Measurements from ENCODE around the gene TLR8. TPM values are rescaled to one million over a fixed set of nuclear protein-coding genes. Genes with fewer than 3 reads are reported as not detected.
A peak's percentile ranks its signal among the peaks of the same experiment; 100 is the strongest.

Gene TLR8
- total RNA-seq, 4 donors from 2014 or later, result 0.42 to 0.97 (median 0.62) TPM

DNA sequence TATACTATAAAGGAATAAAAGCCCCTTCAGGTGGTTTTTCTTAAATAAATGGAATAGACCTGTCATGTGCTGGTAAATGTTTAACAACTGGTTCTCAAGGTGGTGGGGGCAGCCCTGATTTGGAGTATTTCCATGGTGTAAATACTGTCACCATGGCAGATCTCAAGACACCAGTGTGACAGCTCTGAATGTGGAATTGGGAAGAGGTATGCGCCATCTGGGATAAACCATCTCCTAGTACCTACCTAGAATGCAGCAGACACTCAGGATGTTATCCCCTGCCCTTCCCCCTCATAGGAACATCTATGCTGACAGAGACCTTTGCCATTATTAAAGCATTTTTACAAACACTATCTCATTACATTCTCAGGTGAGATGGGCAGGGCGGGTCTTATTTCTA, 42.1 kb downstream of the TLR8 start:
- Histone ChIP-seq H3K36me3 (no peaks in the 10 kb centered on the region), H3K4me1 (peaks cover 0 to 3% of the 10 kb centered on the region in 2 donors), H3K4me3 (no peak overlapping the region), H3K27ac (no peak overlapping the region), H3K9me3 (no peaks in the 10 kb centered on the region), H3K27me3 (no peaks in the 10 kb centered on the region)
- intact Hi-C loops (cut with DNase I; ENCODE audit: low total_unique reads), result loop anchor here (5.0 kb wide), 1 partner anchor 524 kb away; no protein-coding TSS in a partner anchor
- TF ChIP-seq, protein P1, sequence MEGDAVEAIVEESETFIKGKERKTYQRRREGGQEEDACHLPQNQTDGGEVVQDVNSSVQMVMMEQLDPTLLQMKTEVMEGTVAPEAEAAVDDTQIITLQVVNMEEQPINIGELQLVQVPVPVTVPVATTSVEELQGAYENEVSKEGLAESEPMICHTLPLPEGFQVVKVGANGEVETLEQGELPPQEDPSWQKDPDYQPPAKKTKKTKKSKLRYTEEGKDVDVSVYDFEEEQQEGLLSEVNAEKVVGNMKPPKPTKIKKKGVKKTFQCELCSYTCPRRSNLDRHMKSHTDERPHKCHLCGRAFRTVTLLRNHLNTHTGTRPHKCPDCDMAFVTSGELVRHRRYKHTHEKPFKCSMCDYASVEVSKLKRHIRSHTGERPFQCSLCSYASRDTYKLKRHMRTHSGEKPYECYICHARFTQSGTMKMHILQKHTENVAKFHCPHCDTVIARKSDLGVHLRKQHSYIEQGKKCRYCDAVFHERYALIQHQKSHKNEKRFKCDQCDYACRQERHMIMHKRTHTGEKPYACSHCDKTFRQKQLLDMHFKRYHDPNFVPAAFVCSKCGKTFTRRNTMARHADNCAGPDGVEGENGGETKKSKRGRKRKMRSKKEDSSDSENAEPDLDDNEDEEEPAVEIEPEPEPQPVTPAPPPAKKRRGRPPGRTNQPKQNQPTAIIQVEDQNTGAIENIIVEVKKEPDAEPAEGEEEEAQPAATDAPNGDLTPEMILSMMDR (IDR thresholded peaks at IDR 0.05 in 4 of 5, conservative IDR thresholded peaks at IDR 0.05 in 1 of 5), result no peak
- no peak for TF ChIP-seq POLR2A (IDR thresholded peaks at IDR 0.05)
- no peak for DNase-seq
- no peak for ATAC-seq
- in situ Hi-C loops (cut with MboI; ENCODE audit: low sequenced_read_pairs in 4 of 4), result no loop called here

DNA sequence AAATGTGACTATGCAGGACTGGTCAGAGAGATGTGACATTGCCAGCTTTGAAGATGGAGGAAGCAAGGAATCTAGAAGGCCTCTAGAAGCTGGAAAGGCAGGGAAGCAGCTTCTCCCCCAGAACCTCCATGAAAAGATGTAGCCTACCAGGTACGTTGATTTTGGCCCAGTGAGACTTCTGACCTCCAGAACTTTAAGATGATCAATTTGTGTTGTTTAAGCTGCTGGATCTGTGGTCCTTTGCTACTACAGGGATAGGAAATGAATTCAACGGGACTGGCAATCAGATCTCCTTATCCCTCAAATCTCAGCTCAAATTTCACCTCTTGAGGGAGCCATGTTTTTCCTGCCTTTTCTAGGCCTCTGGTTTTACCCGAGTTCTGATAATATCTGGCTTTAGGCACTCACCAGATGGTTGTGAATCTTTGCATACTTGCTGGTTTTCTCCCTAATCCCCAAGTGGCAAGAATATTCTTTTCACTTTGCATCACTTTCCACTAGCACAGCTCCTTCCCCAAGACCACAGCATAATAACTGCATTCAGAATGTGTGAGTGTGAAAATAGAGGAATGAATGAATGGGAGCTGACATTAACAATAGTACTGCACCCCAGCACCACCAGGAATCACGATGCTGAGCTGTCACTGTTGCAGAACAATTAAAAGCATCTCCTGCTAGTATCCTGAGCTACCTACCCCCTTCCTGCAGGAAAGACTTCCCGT, 42.9 kb downstream of the TLR8 start:
- TF ChIP-seq POLR2A (IDR thresholded peaks at IDR 0.05), result no peak
- TF ChIP-seq, protein P1 (IDR thresholded peaks at IDR 0.05 in 4 of 5, conservative IDR thresholded peaks at IDR 0.05 in 1 of 5), result no peak
- no peaks in the 10 kb centered on the region for H3K36me3 ChIP-seq
- DNase-seq (no peak), ATAC-seq (no peak)
- in situ Hi-C loops (cut with MboI; ENCODE audit: low sequenced_read_pairs in 4 of 4) (no loop called here), intact Hi-C loops (cut with DNase I; ENCODE audit: low total_unique reads) (loop anchor here (5.0 kb wide), 1 partner anchor 523 kb away; no protein-coding TSS in a partner anchor)
- H3K27ac ChIP-seq, result peak overlapping the region in 3 of 4 donors; percentile 52 to 66 (median 62)
- H3K9me3 ChIP-seq, result no peaks in the 10 kb centered on the region
- no peak overlapping the region for H3K4me3 ChIP-seq
- H3K4me1 ChIP-seq, result peaks cover 0 to 3% of the 10 kb centered on the region in 2 donors
- no peaks in the 10 kb centered on the region for H3K27me3 ChIP-seq

DNA sequence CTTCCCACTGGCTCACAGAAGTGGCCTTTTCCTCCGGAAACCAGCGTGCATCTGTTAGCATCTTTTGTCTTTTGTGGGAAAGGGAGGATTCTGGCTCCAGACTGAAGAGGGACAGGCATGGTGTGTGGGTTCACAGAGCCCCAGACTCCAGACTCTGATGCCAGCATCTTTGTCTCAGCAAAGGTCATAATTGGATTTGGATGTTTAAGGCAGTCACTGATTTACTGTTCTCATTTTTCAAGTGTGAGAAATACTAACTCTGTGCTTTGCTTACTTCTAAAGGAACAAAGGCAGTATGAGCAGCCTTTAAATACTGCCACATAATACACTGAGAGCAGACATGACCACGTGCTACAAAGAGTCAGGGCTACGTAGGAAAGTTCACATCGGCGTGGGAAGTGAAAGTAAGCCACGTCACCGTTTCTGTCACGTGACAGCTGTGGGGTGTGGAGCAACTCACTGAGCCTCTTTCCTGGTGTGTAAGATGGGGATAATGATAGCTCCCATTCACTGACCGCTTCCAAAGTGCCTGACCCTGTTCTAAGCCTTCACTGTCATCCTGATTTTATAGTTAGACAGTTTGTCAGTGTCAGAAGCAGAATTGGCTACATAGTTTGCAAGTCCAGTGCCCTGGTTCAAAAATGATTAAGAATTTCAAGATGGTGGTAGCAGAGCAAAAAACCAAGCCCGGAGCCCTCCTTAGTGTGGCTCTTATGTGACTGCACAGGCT, 43.7 kb downstream of the TLR8 start:
- in situ Hi-C loops (cut with MboI; ENCODE audit: low sequenced_read_pairs in 4 of 4) (loop anchor here (10.0 to 25.0 kb wide), 2 partner anchors 535 to 537 kb away; no protein-coding TSS in a partner anchor), intact Hi-C loops (cut with DNase I; ENCODE audit: low total_unique reads) (loop anchor here (5.0 to 10.0 kb wide), 2 partner anchors 522 to 705 kb away; partner anchors contain the start of gene TCEANC)
- peak; percentile 52 to 64 for DNase-seq
- no peaks in the 10 kb centered on the region for H3K27me3 ChIP-seq
- TF ChIP-seq, protein P1 (IDR thresholded peaks at IDR 0.05 in 4 of 5, conservative IDR thresholded peaks at IDR 0.05 in 1 of 5), result no peak
- H3K36me3 ChIP-seq, result no peaks in the 10 kb centered on the region
- peak overlapping the region in 1 of 4 donors; percentile 17 for H3K4me3 ChIP-seq
- ATAC-seq, result peak; percentile 84 to 93
- H3K4me1 ChIP-seq, result peaks cover 0 to 3% of the 10 kb centered on the region in 2 donors
- H3K9me3 ChIP-seq, result no peaks in the 10 kb centered on the region
- H3K27ac ChIP-seq, result peak overlapping the region; percentile 41 to 66 (median 57)

DNA sequence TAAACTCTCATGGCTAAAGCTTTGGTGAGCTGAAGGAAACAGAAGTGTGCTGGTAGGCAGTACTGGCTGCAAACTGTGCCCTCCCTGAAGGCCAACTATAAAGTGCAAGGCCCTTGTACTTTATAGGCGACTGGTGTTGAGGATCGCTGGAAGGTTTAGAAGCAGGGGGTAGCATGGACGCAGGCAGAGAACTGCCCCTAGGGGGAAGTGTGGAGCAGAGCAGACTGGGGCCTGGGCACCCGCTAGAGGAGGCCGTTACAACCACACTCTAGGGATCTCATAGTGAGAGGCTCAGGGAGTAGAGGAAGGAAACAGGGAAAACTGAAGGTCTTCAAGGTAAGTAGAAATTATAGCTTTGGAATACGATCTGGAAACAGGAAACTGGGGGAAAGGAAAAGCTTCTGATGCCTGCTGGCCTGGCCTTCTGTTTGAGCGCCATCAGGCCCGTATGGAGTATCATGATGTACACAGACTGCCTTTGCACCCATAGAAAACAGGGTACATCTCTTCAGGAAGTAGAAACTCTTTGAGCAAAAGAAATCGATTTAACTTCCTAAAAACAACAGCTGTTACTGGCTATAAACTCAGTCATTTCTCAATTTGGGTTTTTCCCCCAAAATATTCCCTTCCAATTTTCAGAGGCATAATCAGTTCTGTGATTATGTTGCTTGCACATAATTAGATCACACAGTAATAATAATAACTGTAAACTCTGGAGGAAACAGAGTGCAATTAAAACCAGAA, 44.6 kb downstream of the TLR8 start:
- DNase-seq (no peak), ATAC-seq (no peak)
- Histone ChIP-seq H3K36me3 (no peaks in the 10 kb centered on the region), H3K27ac (peak overlapping the region; percentile 41 to 66 (median 57)), H3K27me3 (no peaks in the 10 kb centered on the region), H3K4me3 (no peak overlapping the region), H3K4me1 (peaks cover 0 to 3% of the 10 kb centered on the region in 2 donors), H3K9me3 (no peaks in the 10 kb centered on the region)
- intact Hi-C loops (cut with DNase I; ENCODE audit: low total_unique reads) (loop anchor here (10.0 kb wide), 1 partner anchor 704 kb away; the partner anchor contains the start of gene TCEANC), in situ Hi-C loops (cut with MboI; ENCODE audit: low sequenced_read_pairs in 4 of 4) (loop anchor here (10.0 to 25.0 kb wide), 2 partner anchors 534 to 536 kb away; no protein-coding TSS in a partner anchor)
- TF ChIP-seq POLR2A (IDR thresholded peaks at IDR 0.05), result no peak
- TF ChIP-seq, protein P1 (IDR thresholded peaks at IDR 0.05 in 4 of 5, conservative IDR thresholded peaks at IDR 0.05 in 1 of 5), result peak in 1 of 5 experiments; percentile 36
